A673 (cell line): ENCODE measurements around the gene BSCL2.

Experiments
- EZH2 ChIP-seq: fragments of 200-600 bp; sonication (generic); IDR thresholded peaks from 2 replicates; pipeline ENCODE4 v1.6.1; 2017; ENCODE audit warnings: borderline replicate concordance, low read depth, mild to moderate bottlenecking, mixed read lengths, antibody characterized with exemption, low read length; ENCODE audit not compliant: poor library complexity, severe bottlenecking
- TF ChIP-seq, protein P1 (sequence below): fragments of 300-800, 200-600 bp; sonication (generic); conservative IDR thresholded peaks from 2 replicates; pipeline ENCODE4 v1.5.1; 2017; ENCODE audit warnings: low read depth, mild to moderate bottlenecking, antibody characterized with exemption, low read length, moderate library complexity, mixed read lengths

- TF ChIP-seq, protein P1, sequence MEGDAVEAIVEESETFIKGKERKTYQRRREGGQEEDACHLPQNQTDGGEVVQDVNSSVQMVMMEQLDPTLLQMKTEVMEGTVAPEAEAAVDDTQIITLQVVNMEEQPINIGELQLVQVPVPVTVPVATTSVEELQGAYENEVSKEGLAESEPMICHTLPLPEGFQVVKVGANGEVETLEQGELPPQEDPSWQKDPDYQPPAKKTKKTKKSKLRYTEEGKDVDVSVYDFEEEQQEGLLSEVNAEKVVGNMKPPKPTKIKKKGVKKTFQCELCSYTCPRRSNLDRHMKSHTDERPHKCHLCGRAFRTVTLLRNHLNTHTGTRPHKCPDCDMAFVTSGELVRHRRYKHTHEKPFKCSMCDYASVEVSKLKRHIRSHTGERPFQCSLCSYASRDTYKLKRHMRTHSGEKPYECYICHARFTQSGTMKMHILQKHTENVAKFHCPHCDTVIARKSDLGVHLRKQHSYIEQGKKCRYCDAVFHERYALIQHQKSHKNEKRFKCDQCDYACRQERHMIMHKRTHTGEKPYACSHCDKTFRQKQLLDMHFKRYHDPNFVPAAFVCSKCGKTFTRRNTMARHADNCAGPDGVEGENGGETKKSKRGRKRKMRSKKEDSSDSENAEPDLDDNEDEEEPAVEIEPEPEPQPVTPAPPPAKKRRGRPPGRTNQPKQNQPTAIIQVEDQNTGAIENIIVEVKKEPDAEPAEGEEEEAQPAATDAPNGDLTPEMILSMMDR, result no peak
- no peak for TF ChIP-seq EZH2
Measured at GRCh38 chr11:62755086-62755615, 47.9 kb upstream of the BSCL2 start.
